CD4-positive, alpha-beta T cell treated with Interleukin-4 for 4 hours (primary cell): Measurements from ENCODE around the gene KRT40.

ENCODE experiments used
- DNase-seq: peaks from one replicate; pipeline ENCODE4 v3.0.0-alpha.2; 2020

KRT40 gene

DNA sequence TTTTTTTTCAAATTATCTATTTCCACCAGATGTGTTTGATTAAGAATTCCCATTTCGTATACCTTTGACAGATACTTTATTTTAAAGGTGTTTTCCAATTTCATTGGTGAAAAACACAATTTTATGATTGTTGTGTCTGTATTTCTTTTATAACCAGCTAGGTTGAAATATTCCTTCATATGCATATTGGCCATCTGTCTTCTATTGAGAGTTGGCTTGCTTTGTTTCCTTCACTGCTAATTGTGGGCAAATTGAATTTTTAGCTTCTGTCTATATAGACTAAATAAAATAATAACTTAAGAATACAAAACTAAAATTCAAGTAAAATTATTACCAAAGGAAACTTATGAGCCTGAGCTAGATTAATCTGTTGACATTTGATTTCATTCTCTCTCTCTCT is 11.0 kb upstream of the KRT40 start:
- DNase-seq: no peak

DNA sequence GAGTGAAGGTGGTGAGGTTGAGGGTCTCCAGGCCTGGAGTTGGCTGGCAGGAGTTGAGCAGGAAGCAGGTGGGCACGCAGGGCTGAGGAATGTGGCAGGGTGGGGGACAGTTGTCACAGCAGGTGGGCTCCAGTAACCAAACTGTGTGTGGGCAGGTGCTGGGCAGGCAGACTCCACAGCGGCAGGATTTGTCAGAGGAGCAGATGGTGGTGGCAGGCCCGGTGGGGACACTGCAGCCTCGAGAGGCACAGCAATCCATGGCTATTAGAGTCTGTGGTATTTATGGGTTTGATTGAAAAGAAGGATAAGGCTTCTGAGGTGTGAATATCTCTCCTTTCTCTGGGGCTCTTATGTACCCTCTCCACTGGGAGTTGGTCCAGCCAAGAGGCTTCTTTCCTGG is 9.7 kb upstream of the KRT40 start, which contains the start of gene KRTAP3-3:
Gene KRTAP3-3 (minus strand): TSS at position 326 of the 400 bp plus-strand sequence. CDS start 67 bp downstream, at position 259.
- DNase-seq: no peak

DNA sequence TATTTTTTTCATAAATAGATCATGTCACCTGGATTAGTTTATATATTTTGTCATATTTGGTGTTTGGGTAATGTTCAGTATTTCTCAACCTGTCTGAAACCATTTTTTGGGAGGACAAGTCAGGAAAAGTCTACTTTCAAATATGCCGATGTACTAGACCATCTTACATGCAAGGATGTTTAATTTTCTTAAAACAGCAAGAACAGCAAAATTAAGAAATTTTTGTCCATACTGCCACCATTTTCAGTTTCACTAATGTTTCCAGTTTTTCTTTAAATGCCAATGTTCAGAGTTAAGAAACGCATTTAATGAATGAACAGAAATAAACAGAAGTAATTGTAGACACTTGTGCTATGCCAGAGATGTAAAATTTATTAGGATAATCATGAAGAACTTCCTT is 9.0 kb upstream of the KRT40 start:
- DNase-seq: no peak

DNA sequence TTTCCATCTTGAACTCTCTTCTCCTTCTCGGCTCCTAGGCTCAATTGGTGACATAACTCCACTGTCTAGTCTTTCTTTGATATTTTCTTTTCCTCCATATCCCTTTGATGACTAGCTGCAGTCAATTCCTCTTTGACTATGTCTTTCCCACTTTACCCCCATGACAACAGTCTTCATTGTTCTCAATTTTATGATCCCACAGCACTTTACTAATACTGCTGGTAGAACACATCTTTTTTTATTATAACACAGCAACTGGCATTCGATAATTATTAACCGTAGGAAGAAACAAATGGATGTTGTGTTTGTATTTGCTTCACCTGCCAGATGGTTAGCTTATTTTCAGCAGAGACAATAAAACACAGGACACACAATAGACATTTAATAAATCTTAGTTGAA is 8.5 kb upstream of the KRT40 start:
- DNase-seq: no peak

DNA sequence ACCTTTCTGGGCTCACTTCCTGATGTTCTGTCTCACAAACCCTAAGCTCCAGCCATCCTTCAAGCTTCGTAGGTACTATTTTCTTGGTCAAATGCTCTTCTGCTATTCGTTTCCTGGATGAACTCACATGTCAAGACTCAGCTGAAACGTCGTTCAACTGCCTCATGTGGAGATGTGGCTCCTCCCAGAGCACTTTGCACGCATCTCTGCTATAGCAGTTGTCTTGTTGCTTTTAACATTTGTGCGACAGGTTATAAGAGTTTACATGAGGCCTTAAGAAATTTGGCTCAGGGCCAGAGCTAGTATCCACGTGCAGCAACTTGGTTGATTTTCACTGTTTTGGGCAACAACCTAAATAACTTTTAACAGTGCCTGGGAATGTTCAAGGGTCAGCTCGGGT is 2.8 kb upstream of the KRT40 start:
- no peak for DNase-seq

DNA sequence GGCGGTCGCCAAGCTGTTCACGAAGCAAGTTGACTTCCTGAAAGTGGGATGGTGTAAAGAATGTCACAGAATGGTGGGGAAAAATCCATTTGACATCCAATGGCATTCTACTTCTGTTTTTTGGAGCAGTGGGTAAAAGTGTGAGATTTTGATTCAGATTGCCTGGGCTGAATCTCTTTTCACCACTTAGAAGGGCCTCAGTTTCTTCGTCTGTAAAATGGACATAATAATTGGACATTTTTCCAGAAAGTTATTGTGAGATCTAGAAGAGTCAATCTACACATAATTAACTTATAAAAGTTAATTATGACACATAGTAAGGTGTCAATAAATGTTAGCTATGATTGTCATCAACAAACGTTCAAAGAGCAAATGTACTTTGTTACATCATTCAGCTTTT is 3.0 kb downstream of the KRT40 start:
- DNase-seq: no peak

DNA sequence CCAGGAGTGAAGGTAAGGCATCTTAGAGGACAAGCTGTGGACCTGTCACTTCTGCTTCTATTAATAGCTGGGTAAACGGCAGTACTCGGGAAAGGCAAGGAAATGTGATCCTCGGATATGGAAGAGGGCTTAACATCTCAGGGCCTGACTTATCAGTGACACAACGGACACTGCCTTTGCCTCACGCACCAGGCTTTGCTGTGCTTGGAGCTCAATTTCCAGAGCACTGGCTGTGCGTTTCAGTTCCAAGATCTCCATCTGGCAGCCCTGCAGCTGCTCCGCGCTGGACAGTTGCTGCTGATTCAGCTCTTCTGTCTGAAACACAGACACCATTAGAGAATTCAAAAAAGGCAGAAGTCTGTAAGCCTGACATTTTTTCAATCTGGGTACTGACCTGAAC is 3.5 kb downstream of the KRT40 start:
- DNase-seq: no peak

DNA sequence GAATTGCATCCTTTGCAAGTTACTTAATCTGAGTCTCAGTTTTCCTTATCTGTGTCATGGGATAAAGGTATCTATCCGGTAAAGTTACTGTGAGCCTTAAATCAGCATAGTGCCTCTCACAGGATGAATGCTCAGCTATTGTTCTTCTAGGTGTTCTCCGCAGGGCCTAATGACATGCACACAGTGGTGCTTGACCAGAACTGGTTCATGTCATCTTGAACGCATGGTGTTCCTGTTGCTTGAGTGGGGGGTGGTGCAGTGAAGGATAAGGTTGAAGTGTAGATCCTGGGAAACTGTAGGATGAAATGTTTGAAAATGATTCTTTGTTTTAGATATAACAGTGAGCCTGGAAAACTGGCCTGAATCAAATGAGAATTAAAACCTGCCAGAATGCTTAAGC is 4.0 kb downstream of the KRT40 start:
- no peak for DNase-seq

DNA sequence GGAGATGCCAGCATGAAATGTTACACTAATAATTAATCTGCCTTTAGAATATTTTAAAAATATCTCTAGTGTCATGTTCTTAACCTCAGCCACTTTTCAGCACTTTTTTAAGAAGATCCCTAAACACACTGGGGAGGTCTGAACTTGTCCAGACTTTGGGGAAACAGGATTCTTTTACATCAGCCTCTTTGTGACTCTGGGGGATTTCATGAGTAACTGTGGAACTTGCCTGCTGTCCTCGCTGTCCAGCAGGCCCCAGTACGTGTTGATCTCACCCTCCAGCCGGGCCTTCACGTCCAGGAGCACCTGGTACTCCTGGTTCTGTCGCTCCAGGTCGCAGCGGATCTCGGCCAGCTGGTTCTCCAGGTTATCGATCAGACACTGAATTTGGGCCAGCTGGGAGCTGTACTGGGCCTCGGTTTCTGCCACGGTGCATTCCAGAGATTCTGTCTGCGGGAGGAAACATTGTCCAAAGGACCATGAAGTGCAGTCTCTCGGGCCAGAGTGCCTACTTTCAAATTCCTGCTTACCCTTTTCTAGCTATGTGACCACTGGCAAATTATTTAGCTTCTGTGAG is 5.5 kb downstream of the KRT40 start:
- no peak for DNase-seq

DNA sequence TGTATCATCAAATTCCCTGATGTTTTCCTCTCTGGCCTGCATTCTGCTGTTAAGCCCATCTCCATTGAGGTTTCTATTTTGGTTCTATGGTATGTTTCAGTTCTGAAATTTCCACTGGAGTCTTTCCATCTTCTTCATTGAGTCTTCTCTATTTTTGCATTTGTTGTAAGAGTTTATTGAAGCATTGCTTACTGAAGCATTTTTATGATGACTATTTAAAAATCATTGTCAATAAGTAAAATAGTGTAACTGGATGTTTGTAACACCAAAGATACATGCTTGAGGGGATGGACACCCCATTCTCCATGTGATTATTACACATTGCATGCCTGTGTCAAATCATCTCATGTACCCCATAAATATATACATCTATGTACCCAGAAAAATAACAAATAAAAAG is 8.6 kb downstream of the KRT40 start:
- DNase-seq: no peak

DNA sequence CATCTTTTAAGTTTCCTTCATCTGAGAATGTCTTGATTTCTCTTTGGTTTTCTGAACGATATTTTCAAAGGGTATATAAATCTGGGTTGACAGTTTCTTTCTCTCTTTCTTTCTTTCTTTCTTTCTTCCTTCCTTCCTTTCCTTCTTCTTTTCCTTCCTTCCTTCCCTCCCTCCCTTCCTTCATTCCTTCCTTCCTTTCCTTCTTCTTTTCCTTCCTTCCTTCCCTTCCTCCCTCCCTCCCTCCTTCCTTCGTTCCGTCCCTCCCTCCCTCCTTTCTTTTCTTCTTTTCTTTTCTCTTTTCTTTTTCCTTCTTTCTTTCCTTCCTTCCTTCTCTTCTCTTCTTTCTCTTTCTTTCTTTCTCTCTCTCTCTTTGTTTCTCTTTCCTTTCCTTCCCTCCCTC is 9.8 kb downstream of the KRT40 start:
- no peak for DNase-seq

DNA sequence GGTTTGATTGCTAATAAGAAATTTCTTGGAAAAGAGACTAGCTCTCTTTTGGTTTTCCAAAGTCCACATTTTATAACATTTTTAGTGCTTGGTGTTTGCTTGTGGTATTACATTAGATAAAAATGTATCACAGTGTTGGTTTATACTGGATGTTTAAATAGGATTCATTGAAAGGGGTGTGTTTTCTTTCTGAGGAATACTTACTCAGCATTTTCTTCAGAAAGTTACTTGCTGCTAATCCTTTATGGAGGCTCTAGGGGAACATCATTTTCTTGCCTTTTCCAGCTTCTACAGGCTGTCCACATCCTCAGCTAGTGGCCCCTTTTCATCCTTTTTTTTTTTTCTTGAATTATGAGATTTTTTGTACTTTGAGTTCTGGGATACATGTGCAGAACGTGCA is 16.5 kb downstream of the KRT40 start:
- no peak for DNase-seq

DNA sequence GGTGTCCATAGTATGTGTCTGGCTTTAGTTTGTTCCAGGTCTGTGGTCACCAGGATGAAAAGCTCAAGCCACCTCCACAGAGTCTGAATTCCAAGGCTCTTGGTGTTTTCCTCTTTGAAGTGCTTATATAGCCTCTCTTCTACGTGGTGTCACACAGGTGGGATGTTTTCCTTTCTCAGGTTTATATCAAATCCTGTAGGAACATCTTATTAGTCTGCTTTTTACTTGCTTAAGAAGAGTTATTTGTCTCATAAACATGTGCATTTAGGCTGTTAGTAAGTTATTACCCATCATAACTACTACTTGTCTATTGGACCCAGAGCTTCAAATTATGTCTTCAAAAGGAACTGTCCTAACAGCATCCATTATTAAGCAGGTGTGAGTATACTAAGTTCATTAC is 17.3 kb downstream of the KRT40 start, which contains the start of gene KRT39:
Gene KRT39 (minus strand): TSS at position 101 of the 400 bp plus-strand sequence. CDS start 92 bp downstream, at position 9.
- DNase-seq: no peak

DNA sequence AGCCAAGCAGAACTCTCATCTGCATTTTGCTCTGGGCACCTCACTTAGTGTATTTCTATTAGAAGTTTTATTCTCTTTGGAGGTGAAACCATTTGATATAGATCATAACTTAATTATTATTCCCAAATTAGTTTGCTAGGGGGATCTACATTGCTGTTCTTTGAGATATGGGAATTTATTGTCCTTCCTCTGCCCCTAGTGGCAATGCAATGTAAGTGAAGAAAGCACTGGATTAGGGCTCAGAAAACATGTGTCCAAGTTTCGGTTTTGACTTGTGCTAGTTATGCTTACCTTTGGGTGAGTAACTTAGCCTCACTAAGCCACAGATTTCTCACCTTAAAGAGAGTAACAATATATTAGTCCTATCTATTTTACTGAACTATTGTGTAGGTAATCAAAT is 20.3 kb downstream of the KRT40 start:
- DNase-seq: peak; percentile 27

DNA sequence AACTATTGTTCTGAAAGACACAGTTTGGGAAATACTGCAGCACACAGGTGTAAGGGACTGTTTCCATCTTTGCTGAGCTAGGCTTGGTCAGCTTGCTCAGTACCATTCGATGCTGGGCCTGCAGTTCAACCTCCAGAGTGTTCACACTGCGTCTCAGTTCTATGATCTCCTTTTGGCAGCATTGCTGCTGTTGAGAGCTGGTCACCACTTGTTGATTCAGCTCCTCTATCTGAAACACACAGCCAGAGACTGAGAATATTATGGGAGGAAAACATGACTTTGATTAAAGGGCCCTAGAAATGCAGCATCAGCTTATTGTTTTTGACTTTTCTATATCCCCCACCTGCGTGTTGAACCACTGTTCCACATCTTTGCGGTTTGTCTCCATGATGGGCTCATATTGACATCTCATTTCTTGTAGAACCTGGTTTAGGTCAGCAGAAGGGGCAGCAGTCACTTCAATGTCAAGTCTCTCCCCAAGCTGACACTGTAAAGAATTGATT is 22.0 kb downstream of the KRT40 start:
- no peak for DNase-seq

DNA sequence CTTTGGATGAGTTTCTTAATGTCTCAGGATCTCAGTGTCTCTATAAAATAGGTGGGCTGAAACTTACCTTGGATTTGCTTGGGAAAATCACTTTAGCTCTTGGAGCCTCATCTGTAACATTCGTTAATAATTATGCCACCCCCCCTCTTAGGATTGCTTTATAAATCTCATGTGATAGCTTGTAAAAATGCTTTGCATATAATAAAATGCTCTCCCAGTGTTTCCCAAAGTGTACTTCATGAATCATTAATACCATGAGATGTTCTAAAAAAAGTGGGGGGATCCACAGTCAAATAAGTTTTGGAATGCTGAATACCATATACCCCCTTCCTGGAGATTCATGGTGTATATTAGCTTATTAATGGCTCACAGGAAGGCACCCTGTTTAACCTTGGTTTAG is 22.5 kb downstream of the KRT40 start:
- no peak for DNase-seq

DNA sequence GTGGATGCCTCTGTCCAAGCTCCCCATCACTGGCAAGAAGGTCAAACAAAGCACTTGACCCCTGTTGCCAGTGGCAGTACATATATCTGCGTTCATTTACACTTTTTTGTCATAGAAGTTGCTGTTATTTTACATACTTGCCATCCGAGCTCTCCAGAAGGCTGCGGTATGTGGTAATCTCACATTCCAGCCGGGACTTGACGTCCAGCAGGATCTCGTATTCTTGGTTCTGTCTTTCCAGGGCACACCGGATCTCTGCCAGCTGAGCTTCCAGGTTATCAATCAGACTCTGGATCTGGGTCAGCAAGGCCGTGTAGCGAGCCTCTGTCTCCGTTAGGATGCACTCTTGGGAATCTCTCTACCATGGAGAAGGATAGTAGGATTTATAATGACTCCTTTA is 24.0 kb downstream of the KRT40 start:
- no peak for DNase-seq

DNA sequence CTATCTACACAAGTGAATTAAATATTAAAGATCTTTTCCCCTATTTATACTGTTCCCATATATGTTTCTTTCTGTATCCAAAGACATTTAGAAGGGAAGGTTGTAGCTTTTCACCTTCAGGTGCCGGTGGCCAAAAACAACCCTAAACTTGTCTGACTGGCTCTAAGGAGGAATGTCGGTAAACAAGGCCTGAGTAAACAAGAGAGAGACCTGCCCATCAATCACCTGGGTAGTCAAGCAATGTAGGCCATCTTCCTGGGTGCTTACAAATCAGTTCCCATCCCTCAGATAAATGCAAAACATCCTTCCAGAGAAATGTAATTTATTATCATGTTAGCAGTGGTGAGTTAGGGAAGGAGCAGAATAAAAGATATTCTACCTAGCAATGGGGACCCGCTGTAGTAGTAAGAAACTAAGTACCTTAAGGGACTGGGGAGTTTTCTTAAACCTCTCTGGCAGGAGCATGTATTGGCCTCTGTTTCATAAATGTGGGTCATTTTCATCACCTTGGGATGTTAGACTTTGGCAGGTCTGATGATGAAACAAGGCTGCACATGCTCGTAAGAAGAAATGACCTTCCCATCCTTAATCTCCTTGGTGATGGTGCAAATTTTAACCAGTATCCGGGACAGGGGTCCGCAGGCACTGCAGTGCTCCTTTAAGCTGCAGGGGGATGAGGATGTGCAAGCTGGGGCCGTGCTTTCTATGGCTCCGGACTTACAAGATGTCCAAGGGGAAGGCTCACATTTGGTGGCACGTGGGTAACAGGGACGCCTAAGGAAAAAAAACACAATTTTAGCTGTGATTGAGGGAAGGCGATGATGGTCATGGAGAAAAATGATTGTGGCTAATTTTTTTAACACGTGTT is 25.8 kb downstream of the KRT40 start:
- no peak for DNase-seq

DNA sequence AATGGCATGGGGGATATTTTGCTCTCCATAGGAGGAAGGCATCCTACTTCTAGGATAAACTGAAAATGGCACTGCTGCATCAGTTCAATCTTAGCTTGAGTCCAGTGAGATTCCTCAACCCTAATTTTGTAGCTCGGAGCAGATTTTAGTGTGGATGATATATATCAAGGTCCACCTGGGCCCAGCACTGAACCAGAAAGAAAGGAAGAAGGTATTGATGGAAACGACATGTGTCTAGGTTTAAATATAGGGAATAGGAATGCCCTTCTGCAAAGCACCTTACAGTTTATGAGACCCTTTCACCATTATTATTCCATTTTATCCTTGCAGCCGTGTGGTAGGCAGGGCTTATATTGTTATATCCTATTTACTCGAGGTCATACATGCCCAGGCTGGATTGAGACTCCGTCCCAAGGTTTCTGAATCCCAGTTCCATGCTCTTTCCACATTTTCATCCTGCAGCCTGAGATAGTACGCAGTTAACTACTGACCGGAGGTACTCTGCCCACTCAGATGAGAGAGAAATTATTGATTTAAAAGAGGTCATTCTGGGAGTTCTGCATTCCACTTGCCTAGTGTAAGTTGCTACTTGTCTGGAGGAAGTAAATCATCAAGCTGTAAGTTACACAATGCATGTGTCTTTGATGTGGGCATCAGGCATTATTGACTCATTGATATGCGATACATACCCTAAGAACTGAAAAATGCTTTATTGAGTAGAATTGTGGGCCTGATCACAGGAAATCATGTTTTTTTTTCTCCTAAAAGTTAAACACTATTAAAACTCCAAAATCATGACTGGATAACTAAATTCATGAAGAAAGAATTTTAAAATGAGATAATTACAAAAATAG is 27.5 kb downstream of the KRT40 start:
- DNase-seq: no peak

DNA sequence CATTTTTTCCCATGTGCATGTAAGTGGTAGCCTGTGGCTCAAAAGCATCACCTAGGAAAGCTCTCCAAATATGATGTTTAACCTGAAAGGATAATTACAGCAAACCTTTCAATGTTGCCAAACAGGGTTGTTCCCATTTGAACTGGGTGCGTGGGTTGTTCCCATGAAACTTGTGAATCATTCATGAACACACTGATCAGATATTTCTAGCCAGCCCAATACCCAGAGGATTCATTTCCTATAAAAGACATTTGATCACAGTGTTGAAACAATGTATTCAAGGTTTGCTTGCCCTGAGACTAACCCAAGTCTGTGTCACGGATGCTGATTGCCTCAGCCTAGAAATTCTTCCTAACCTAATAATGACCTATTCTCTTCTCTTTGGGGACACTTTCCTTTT is 30.2 kb downstream of the KRT40 start:
- DNase-seq: no peak

DNA sequence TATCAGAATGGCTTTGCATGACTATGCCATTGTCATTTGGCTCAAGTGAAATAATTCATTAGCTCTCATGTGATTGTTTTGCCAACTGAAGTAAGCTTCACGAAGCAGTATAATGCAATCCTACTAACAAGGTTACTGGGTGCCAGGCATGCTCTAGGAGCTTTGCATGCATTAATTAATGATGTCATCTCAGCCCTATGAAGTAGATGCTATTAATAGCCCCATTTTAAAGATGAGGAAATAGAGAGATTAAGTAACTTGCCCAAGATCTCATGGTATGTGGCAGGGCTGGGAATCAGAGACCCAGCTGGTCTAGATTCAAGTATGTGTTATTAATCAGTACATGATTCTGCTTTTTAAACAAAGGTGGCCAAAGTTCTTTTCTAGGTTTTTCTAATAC is 31.5 kb downstream of the KRT40 start:
- no peak for DNase-seq

DNA sequence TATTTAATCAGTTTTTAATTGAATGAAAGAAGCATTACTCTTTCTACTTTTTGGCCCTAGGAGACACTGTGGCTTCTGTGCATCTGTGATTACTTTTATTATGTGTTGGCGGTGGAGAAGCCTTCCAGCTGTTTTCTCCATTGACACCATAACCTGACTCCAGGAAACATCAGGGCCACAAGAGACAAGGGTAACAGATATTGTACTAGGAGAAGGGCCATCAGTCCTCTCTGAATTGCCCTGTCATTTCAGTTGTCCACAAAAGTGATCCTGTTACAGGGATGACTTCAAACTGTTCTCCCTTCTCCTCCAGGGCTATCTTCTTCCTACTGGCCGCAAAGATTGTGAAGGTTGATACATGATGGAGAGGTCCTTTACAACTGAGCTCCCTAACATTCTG is 32.0 kb downstream of the KRT40 start:
- no peak for DNase-seq

DNA sequence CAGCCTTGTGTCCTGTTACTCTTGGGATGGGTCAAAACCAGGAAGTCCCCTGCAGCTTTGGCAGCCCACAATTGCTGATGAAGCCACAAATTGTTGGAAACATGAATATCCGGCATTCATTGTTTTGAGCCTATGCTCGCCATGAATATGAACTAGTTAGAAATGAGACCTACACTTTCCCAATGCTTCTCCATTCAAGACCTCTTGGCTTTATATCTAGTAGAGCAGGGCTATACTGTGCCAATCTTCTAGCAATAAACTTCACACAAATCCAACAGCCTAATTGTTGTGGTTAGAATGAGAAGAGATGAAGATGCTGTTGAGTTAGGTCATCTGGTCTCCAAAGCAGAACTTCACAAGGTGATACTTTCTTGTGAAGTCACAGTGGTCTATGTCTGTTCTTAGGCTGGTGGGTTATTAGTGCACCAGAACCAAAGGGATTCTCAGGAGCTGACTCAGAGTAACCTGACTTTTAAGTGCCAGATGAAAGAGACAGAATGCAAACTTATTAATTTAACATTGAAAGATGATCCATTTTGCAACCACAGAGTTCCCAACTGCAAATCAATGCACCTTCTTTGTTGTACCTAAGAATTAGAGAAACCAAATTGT is 33.0 kb downstream of the KRT40 start:
- no peak for DNase-seq
